ENCODE data around the gene ZNF624.

DNA sequence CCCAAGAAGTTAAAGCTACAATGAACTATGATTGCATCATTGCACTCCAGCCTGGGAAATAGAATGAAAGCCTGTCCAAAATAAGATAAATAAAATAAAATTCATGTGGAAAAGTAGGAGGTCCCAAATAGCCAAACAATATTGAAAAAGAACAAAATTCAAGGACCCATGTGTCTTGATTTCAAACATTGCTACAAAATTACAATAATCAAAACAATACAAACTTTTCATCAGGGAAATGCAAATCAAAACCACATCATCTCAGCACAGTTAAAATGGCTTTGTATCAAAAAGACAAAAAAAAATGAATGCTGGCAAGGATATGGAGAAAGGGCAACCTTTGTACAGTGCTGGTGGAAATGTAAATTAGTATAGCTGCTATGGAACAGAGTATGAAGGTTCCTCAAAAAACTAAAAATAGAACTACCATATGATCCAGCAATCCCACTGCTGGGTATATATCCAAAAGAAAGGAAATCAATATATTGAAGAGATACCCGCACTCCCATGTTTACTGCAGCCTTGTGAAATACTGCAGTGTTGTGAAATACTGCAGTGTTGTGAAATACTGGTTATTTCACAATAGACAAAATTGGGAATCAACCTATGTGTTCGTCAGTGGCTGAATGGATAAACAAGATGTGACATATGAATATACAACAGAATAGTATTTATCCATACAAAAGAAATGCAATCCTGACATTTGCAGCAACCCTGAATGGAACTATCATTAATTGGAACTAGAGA is 60.1 kb downstream of the ZNF624 start:
- TF ChIP-seq, protein P1, sequence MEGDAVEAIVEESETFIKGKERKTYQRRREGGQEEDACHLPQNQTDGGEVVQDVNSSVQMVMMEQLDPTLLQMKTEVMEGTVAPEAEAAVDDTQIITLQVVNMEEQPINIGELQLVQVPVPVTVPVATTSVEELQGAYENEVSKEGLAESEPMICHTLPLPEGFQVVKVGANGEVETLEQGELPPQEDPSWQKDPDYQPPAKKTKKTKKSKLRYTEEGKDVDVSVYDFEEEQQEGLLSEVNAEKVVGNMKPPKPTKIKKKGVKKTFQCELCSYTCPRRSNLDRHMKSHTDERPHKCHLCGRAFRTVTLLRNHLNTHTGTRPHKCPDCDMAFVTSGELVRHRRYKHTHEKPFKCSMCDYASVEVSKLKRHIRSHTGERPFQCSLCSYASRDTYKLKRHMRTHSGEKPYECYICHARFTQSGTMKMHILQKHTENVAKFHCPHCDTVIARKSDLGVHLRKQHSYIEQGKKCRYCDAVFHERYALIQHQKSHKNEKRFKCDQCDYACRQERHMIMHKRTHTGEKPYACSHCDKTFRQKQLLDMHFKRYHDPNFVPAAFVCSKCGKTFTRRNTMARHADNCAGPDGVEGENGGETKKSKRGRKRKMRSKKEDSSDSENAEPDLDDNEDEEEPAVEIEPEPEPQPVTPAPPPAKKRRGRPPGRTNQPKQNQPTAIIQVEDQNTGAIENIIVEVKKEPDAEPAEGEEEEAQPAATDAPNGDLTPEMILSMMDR (IDR thresholded peaks at IDR 0.05) = no peak
- no peak for TF ChIP-seq POLR2A (IDR thresholded peaks at IDR 0.05)

Data from thyroid gland (tissue), 4 donors.